ENCODE data around the gene STK11IP.

Gene STK11IP

DNA sequence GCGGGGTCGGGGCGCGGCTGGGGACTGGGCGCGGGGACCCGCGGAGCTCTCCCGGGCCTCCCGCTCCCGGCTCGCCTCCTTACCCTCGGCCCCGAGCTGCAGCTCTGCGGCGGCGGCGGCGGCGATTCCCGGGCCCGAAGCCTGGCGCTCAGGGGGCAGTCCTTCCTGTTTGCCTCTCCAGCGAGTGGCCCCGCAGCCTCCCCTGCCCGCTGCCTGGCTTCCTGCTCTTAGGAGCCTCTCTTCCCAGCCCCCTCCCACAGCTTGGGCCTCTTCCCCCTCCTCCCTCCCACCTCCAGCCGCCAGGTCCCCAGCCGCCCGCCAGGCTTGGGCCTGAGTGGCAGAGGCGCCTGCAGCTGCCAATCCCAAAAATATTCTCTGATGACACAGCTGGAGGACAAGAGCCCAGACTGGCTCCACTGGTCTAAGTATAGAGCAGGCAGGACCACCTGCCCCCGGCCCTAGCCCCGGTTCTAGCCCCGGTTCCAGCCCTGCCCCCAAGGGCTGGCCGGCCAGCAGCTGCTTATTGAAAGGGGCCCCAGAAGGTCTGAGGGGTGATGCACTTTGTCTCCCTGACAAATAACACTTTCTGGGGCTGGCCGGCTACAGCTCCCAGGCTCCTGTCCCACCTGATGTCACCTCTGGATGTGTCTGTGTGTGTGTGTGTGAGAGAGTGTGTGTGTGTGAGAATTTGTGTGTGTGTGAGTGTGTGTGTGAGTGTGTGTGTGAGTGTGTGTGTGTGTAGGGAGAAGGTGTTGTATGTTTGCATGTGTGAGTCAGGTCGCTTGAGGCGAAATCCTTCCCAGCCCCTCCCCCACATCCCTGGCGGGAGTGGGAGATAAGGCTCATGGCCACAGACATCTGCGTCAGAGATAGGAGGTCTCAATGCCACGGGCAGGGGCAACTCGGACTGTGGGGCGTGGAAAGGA lies 26.1 kb upstream of the STK11IP start, which contains the start of gene OBSL1:
Gene OBSL1 (minus strand): TSS at position 229 of the 926 bp plus-strand sequence. CDS start 307 bp downstream, outside the sequence.
- peaks cover 13% of the 10 kb centered on the region for H3K4me1 ChIP-seq (ENCODE audit: insufficient read depth, poor library complexity, severe bottlenecking)
- ATAC-seq (ENCODE audit: low read depth) = peak; percentile 49
- H3K9me3 ChIP-seq (ENCODE audit: severe bottlenecking) = no peaks in the 10 kb centered on the region
- H3K27me3 ChIP-seq (ENCODE audit: insufficient read depth, poor library complexity, severe bottlenecking) = no peaks in the 10 kb centered on the region
- H3K4me3 ChIP-seq (ENCODE audit: severe bottlenecking) = peak within 1 kb of the TSS; percentile 83
- TF ChIP-seq, protein P1, sequence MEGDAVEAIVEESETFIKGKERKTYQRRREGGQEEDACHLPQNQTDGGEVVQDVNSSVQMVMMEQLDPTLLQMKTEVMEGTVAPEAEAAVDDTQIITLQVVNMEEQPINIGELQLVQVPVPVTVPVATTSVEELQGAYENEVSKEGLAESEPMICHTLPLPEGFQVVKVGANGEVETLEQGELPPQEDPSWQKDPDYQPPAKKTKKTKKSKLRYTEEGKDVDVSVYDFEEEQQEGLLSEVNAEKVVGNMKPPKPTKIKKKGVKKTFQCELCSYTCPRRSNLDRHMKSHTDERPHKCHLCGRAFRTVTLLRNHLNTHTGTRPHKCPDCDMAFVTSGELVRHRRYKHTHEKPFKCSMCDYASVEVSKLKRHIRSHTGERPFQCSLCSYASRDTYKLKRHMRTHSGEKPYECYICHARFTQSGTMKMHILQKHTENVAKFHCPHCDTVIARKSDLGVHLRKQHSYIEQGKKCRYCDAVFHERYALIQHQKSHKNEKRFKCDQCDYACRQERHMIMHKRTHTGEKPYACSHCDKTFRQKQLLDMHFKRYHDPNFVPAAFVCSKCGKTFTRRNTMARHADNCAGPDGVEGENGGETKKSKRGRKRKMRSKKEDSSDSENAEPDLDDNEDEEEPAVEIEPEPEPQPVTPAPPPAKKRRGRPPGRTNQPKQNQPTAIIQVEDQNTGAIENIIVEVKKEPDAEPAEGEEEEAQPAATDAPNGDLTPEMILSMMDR (IDR thresholded peaks at IDR 0.05; ENCODE audit: poor library complexity, severe bottlenecking) = no peak
- H3K36me3 ChIP-seq (ENCODE audit: low read depth) = no peaks in the 10 kb centered on the region
- peak; percentile 70 for DNase-seq (ENCODE audit: low spot score)
- H3K27ac ChIP-seq (ENCODE audit: poor library complexity, severe bottlenecking) = peak within 1 kb of the TSS; percentile 64

DNA sequence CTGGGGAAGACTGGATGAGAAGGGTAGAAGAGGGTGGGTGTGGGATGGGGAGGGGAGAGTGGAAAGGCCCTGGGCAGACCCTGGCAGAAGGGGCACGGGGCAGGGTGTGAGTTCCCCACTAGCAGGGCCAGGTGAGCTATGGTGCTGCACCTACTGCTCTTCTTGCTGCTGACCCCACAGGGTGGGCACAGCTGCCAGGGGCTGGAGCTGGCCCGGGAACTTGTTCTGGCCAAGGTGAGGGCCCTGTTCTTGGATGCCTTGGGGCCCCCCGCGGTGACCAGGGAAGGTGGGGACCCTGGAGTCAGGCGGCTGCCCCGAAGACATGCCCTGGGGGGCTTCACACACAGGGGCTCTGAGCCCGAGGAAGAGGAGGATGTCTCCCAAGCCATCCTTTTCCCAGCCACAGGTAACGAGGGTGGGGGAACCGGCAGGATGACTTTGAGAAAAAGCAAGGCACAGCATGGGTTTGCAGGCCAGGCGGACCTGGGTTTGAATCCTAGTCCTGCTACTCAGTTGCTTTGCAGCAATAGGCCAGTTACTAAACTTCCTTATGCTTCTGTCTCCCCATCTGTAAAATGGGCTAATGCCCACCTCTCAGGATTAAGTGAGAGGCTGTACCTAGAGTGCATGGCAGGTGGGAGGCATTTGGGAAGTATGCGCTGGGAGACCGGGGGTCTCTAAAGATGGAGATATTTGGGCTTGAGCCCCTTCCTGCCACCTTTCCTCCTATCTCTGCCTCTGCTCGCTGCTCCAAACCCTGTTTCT lies 25.2 kb upstream of the STK11IP start, which contains the start of gene INHA:
Gene INHA (plus strand): TSS at position 74 of the 765 bp plus-strand sequence. CDS start 65 bp downstream, at position 139.
- H3K4me3 ChIP-seq (ENCODE audit: severe bottlenecking) = peak within 1 kb of the TSS; percentile 83
- ATAC-seq (ENCODE audit: low read depth) (no peak), DNase-seq (ENCODE audit: low spot score) (no peak)
- no peaks in the 10 kb centered on the region for H3K36me3 ChIP-seq (ENCODE audit: low read depth)
- peaks cover 13% of the 10 kb centered on the region for H3K4me1 ChIP-seq (ENCODE audit: insufficient read depth, poor library complexity, severe bottlenecking)
- TF ChIP-seq, protein P1 (IDR thresholded peaks at IDR 0.05; ENCODE audit: poor library complexity, severe bottlenecking) = no peak
- no peaks in the 10 kb centered on the region for H3K9me3 ChIP-seq (ENCODE audit: severe bottlenecking)
- peak within 1 kb of the TSS; percentile 64 for H3K27ac ChIP-seq (ENCODE audit: poor library complexity, severe bottlenecking)
- no peaks in the 10 kb centered on the region for H3K27me3 ChIP-seq (ENCODE audit: insufficient read depth, poor library complexity, severe bottlenecking)

DNA sequence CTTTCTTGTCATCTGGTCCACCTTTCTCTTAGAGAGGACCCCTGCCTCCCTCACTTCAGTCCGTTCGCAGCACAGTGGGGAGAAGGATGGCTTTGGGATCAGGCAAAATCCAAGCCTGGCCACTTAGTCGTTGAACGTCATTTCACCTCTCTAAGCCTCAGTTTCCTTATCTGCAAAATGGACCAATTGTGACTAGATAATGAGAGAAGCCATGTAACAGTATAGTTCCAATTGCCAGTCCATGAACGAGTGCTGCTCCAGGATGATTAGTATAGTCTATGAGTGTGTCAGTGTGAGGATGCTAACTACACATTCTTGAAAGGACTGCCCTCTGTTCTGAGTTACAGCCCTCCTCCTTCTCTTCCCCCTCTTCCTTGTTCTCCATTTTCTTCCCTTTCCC lies 24.5 kb upstream of the STK11IP start:
- no peaks in the 10 kb centered on the region for H3K36me3 ChIP-seq (ENCODE audit: low read depth)
- H3K9me3 ChIP-seq (ENCODE audit: severe bottlenecking) = no peaks in the 10 kb centered on the region
- DNase-seq (ENCODE audit: low spot score) = no peak
- H3K27ac ChIP-seq (ENCODE audit: poor library complexity, severe bottlenecking) = no peak overlapping the region
- TF ChIP-seq, protein P1 (IDR thresholded peaks at IDR 0.05; ENCODE audit: poor library complexity, severe bottlenecking) = no peak
- H3K4me1 ChIP-seq (ENCODE audit: insufficient read depth, poor library complexity, severe bottlenecking) = peaks cover 13% of the 10 kb centered on the region
- H3K27me3 ChIP-seq (ENCODE audit: insufficient read depth, poor library complexity, severe bottlenecking) = no peaks in the 10 kb centered on the region
- no peak overlapping the region for H3K4me3 ChIP-seq (ENCODE audit: severe bottlenecking)
- no peak for ATAC-seq (ENCODE audit: low read depth)

DNA sequence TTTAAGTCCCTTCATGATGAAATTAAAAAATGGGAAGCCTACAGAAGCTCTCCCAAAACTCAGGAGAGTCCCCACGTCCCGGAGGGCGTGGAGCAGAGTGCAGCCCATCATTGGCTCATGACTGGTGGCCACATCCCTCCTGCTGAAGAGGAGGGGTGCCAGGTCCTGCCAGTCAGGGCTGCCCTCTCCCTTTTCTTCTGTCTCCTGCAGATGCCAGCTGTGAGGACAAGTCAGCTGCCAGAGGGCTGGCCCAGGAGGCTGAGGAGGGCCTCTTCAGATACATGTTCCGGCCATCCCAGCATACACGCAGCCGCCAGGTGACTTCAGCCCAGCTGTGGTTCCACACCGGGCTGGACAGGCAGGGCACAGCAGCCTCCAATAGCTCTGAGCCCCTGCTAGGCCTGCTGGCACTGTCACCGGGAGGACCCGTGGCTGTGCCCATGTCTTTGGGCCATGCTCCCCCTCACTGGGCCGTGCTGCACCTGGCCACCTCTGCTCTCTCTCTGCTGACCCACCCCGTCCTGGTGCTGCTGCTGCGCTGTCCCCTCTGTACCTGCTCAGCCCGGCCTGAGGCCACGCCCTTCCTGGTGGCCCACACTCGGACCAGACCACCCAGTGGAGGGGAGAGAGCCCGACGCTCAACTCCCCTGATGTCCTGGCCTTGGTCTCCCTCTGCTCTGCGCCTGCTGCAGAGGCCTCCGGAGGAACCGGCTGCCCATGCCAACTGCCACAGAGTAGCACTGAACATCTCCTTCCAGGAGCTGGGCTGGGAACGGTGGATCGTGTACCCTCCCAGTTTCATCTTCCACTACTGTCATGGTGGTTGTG lies 23.0 kb upstream of the STK11IP start:
- Histone ChIP-seq H3K27ac (ENCODE audit: poor library complexity, severe bottlenecking) (no peak overlapping the region), H3K36me3 (ENCODE audit: low read depth) (no peaks in the 10 kb centered on the region)

More for the DNA sequence above, 23.0 kb upstream of the STK11IP start:
- ATAC-seq (ENCODE audit: low read depth) (no peak), DNase-seq (ENCODE audit: low spot score) (no peak)
- Histone ChIP-seq H3K27me3 (ENCODE audit: insufficient read depth, poor library complexity, severe bottlenecking) (no peaks in the 10 kb centered on the region), H3K4me3 (ENCODE audit: severe bottlenecking) (no peak overlapping the region), H3K4me1 (ENCODE audit: insufficient read depth, poor library complexity, severe bottlenecking) (peaks cover 7% of the 10 kb centered on the region), H3K9me3 (ENCODE audit: severe bottlenecking) (no peaks in the 10 kb centered on the region)
- TF ChIP-seq, protein P1 (IDR thresholded peaks at IDR 0.05; ENCODE audit: poor library complexity, severe bottlenecking) = no peak
